Liver (tissue), 3 donors: ENCODE results near the gene SLC39A1.

Experiments used
- GABPA ChIP-seq, 2 donors: IDR thresholded peaks in 1 of 2; conservative IDR thresholded peaks in 1 of 2; 2 replicates each; pipeline ENCODE4 v1.6.1; 2016; ENCODE audit warnings: antibody characterized with exemption in 2 of 2, mild to moderate bottlenecking in 1 of 2, moderate library complexity in 1 of 2
- JUND ChIP-seq, 2 donors: IDR thresholded peaks; 2 replicates each; pipeline ENCODE4 v1.6.1; 2016; ENCODE audit warnings: antibody characterized with exemption in 2 of 2
- RXRA ChIP-seq, 2 donors: IDR thresholded peaks; 2 replicates each; pipeline ENCODE4 v1.6.1; 2017 to 2018; ENCODE audit warnings: antibody characterized with exemption in 2 of 2, mild to moderate bottlenecking in 1 of 2
- SP1 ChIP-seq: IDR thresholded peaks from 2 replicates; pipeline ENCODE4 v1.6.1; 2018; ENCODE audit warnings: antibody characterized with exemption, mild to moderate bottlenecking
- TAF1 ChIP-seq: conservative IDR thresholded peaks from 2 replicates; pipeline ENCODE4 v1.6.1; 2016; ENCODE audit warnings: antibody characterized with exemption, mild to moderate bottlenecking
- TF ChIP-seq, protein P1 (sequence below): IDR thresholded peaks from 2 replicates; pipeline ENCODE4 v1.6.1; 2016; ENCODE audit warnings: antibody characterized with exemption
- TF ChIP-seq, protein P2 (sequence below): fragments of 150-350 bp; IDR thresholded peaks from 2 replicates; pipeline ENCODE4 v1.5.1; 2017; ENCODE audit warnings: improper control_type of control experiment, low read depth, low read length; ENCODE audit not compliant: missing input control
- donor health status: healthy.
- donor health status: healthy.

DNA sequence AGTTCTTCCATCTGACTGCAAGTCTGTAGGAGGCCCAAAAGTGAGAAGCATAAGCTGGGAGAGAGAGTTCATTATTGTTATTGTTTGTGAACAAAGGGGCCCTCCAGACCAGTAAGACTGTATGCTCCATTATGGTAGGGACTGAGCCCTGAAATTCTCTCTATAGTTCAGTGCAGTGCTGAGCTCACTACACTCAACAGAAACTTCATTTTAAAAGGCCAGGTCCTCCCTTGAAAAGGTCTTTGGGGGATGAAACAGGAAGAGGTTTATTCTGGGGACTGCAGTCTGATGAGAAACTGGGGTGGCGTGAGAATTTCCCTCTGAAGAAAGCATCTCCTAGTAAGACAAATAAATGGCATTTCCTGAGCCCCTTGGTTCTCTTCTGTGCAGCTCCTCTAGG lies 35.1 kb downstream of the SLC39A1 start:
- TF ChIP-seq GABPA (IDR thresholded peaks at IDR 0.05 in 1 of 2, conservative IDR thresholded peaks at IDR 0.05 in 1 of 2) (no peak), TAF1 (no peak), RXRA (IDR thresholded peaks at IDR 0.05) (no peak), SP1 (no peak), JUND (IDR thresholded peaks at IDR 0.05) (no peak)
- TF ChIP-seq, protein P1, sequence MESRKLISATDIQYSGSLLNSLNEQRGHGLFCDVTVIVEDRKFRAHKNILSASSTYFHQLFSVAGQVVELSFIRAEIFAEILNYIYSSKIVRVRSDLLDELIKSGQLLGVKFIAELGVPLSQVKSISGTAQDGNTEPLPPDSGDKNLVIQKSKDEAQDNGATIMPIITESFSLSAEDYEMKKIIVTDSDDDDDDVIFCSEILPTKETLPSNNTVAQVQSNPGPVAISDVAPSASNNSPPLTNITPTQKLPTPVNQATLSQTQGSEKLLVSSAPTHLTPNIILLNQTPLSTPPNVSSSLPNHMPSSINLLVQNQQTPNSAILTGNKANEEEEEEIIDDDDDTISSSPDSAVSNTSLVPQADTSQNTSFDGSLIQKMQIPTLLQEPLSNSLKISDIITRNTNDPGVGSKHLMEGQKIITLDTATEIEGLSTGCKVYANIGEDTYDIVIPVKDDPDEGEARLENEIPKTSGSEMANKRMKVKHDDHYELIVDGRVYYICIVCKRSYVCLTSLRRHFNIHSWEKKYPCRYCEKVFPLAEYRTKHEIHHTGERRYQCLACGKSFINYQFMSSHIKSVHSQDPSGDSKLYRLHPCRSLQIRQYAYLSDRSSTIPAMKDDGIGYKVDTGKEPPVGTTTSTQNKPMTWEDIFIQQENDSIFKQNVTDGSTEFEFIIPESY: no peak
- TF ChIP-seq, protein P2, sequence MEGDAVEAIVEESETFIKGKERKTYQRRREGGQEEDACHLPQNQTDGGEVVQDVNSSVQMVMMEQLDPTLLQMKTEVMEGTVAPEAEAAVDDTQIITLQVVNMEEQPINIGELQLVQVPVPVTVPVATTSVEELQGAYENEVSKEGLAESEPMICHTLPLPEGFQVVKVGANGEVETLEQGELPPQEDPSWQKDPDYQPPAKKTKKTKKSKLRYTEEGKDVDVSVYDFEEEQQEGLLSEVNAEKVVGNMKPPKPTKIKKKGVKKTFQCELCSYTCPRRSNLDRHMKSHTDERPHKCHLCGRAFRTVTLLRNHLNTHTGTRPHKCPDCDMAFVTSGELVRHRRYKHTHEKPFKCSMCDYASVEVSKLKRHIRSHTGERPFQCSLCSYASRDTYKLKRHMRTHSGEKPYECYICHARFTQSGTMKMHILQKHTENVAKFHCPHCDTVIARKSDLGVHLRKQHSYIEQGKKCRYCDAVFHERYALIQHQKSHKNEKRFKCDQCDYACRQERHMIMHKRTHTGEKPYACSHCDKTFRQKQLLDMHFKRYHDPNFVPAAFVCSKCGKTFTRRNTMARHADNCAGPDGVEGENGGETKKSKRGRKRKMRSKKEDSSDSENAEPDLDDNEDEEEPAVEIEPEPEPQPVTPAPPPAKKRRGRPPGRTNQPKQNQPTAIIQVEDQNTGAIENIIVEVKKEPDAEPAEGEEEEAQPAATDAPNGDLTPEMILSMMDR: no peak
